Fibroblast of pulmonary artery (primary cell): Measurements from ENCODE around the gene AFM.

Source experiments
- DNase-seq: peaks from one replicate; pipeline ENCODE4 v3.0.0-alpha.2; 2010; ENCODE audit warnings: low read depth
- H3K4me3 ChIP-seq: replicated peaks from 2 replicates; pipeline ENCODE4 v1.5.1; 2011; ENCODE audit warnings: low read depth, mild to moderate bottlenecking, control low read depth, low read length, moderate library complexity
- TF ChIP-seq, protein P1 (sequence below): IDR thresholded peaks from 2 replicates; pipeline ENCODE4 v1.5.1; 2011; ENCODE audit warnings: mild to moderate bottlenecking, control low read depth, low read length, inconsistent platforms; ENCODE audit errors: missing control alignments

AFM gene

DNA sequence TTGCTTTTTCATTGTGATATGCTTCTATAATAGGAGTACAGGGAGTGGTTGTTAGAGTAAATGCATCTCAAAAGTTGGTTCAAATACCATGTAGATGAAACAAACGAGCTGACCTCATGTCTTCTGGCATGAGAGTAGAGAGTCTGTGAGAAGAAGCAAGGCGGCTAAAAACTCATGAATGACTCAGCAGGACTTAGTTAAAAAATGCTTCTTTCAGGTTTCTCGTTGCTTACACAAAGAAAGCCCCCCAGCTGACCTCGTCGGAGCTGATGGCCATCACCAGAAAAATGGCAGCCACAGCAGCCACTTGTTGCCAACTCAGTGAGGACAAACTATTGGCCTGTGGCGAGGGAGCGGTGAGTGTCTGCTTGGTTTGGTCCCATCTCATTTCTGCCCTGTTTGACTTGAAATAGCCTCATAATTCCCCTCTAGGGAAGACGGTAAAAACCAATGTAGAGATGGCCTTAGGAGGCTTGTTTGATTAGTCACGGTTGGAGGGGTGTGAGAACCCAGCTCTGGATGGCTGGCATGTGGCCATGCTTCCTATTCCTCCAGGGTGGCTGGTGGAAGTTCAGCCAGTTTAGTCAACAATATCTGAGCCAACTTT lies 31.0 kb upstream of the AFM start:
- TF ChIP-seq, protein P1, sequence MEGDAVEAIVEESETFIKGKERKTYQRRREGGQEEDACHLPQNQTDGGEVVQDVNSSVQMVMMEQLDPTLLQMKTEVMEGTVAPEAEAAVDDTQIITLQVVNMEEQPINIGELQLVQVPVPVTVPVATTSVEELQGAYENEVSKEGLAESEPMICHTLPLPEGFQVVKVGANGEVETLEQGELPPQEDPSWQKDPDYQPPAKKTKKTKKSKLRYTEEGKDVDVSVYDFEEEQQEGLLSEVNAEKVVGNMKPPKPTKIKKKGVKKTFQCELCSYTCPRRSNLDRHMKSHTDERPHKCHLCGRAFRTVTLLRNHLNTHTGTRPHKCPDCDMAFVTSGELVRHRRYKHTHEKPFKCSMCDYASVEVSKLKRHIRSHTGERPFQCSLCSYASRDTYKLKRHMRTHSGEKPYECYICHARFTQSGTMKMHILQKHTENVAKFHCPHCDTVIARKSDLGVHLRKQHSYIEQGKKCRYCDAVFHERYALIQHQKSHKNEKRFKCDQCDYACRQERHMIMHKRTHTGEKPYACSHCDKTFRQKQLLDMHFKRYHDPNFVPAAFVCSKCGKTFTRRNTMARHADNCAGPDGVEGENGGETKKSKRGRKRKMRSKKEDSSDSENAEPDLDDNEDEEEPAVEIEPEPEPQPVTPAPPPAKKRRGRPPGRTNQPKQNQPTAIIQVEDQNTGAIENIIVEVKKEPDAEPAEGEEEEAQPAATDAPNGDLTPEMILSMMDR, result no peak
- DNase-seq, result peak; percentile 86
- H3K4me3 ChIP-seq, result no peak overlapping the region

DNA sequence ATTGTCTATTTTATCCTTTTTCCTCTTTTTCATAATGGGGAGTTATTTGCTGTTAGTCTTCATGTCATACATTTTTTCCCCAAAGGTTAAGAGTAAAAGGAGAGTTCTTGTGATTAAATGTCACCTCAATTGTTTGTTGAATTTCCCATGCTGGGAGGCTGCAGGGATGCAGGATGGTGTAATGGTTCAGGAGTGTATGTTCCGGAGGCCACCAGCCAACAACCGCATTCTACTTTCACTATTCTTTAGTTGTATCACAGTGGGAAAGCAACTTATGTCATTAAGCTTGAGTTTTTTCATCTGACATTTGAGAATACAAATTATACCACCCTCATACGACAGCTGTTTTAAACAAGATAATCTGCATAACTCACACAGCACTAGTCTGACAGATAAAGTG lies 30.1 kb upstream of the AFM start:
- DNase-seq, result peak; percentile 76
- TF ChIP-seq, protein P1, result no peak
- no peak overlapping the region for H3K4me3 ChIP-seq

DNA sequence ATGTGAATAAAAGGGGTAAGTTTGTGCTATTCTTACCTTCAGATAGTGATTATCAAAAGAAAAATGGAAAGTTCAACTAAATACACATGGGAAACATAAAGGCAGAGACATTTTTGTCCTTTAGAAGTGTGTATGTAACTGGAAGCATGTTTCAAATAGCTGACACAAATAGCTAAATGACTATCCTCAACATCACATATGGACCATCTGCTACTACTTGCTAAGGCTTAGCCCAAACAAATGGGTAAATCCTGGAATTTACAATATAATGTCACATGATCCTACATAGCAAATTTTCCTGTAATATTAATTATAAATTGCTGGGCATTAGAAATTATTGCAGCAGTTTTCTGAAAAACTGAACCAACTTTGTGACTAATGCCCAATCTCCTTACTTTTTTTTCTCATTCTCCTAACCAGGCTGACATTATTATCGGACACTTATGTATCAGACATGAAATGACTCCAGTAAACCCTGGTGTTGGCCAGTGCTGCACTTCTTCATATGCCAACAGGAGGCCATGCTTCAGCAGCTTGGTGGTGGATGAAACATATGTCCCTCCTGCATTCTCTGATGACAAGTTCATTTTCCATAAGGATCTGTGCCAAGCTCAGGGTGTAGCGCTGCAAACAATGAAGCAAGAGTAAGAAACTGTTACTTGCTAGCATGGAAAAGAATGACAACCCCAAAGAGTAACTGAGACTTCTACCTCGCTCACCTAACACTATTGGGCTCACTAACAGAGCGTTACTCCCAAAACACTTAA lies 29.4 kb upstream of the AFM start:
- DNase-seq, result peak; percentile 30
- H3K4me3 ChIP-seq, result no peak overlapping the region
- TF ChIP-seq, protein P1, result no peak

DNA sequence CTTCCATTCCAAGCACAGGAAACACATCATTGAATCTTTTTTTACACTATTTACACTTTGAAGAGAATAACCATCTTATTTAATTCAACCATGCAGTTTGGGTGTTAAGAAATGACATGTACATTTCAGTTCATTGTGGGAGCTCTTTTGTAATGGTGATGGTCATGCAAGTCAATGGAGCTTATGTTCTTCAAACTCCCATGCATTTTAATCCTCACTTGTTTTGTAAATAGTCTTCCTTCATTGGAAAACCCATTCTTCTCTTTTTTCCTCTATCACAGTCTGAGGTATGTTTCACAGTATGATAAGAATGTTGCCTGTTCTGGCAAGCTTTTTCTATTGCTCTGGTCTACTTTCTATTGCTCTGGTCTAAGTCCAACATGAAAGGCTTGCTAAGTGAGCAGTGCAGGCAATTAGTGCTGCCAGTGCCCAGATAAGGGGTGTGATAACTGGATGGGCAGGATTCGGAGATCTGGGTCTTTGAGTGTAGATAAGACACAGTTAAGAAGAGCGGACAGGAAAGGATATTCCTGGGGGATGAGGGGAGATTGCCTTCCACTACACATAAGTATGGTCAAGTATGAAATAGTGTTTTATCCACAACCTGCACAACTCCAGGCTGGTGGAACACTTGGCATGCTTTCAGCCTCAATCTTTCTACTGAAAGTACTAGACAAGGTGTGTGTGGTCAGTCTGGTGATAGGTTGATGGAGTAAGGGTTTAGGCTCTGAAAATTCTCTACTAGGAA lies 28.4 kb upstream of the AFM start:
- TF ChIP-seq, protein P1, result no peak
- DNase-seq, result peak; percentile 11

DNA sequence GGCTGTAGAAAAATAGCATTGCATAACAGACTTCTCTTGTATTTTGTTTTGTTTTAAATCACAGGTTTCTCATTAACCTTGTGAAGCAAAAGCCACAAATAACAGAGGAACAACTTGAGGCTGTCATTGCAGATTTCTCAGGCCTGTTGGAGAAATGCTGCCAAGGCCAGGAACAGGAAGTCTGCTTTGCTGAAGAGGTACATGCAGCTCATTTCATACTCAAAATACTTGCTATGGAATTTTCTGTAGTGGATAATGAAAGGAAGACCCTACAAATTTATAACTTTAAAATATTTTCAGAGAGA lies 27.9 kb upstream of the AFM start:
- peak; percentile 11 for DNase-seq
- H3K4me3 ChIP-seq, result no peak overlapping the region
- TF ChIP-seq, protein P1, result no peak

More for the DNA sequence above, 28.4 kb upstream of the AFM start:
- H3K4me3 ChIP-seq, result no peak overlapping the region

DNA sequence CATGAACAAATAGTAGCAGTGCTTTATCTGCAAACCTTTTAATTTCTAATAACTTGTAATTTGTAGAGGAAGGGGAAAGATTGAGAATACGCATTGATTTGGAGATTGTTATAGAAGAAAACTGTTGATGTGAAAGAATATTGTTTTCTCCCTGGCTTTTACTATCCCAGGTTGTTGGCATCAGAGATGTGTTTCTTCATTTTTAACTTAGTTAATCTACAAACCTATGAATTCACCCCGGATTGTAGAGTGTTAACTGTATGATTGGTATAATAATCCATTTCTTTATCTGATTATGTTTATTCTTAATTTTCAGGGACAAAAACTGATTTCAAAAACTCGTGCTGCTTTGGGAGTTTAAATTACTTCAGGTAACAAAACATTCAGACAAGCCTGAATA lies 26.6 kb upstream of the AFM start:
- TF ChIP-seq, protein P1, result no peak
- no peak overlapping the region for H3K4me3 ChIP-seq

More for the DNA sequence above, 26.6 kb upstream of the AFM start:
- no peak for DNase-seq
